Hepatic stellate cell (primary cell): ENCODE measurements around the gene PRODH2.
A peak's percentile ranks its signal among the peaks of the same experiment; 100 is the strongest.

Experiments
- DNase-seq: peaks from one replicate; pipeline ENCODE4 v3.0.0; 2011; ENCODE audit warnings: low spot score

Gene PRODH2

GRCh38 chr19:35757749-35758608, 54.7 kb downstream of the PRODH2 start, which contains the start of gene PROSER3:
Gene PROSER3, plus strand, starts transcription at chr19:35758176. Its CDS starts 40 bp downstream, at chr19:35758216.
- DNase-seq: peak; percentile 99

DNA sequence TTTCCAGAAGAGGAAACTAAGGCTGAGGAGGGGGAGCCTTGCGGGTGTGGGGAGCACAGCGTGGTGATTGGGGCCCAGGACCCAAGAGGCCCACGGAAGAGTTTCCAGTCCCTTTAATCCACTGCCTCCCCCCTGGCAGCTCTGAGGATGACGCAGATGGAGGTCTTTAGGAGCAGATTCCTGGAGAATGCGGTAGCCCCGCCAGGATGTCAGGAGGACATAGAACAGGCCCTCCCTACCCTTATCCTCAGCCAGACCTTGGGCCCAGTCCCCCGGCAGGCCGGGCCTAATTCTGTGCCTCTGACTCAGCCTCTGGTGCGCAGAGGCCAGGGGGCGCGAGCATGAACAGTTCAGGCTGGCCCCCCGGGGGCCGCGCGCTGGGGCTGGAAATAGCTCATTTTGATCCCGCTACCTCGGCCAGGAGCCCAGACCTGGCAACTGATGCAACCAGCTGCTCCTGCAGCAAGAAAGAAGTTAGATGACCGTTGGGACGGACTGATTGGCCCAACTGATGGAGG, 55.4 kb downstream of the PRODH2 start:
- DNase-seq: peak; percentile 91

GRCh38 chr19:35756377-35757230, 56.0 kb downstream of the PRODH2 start, which contains the start of gene HSPB6:
Gene HSPB6, minus strand, starts transcription at chr19:35757029. Its CDS starts 21 bp downstream, at chr19:35757008.
- DNase-seq: peak; percentile 75

GRCh38 chr19:35755550-35756376, 56.9 kb downstream of the PRODH2 start:
- peak; percentile 72 for DNase-seq

DNA sequence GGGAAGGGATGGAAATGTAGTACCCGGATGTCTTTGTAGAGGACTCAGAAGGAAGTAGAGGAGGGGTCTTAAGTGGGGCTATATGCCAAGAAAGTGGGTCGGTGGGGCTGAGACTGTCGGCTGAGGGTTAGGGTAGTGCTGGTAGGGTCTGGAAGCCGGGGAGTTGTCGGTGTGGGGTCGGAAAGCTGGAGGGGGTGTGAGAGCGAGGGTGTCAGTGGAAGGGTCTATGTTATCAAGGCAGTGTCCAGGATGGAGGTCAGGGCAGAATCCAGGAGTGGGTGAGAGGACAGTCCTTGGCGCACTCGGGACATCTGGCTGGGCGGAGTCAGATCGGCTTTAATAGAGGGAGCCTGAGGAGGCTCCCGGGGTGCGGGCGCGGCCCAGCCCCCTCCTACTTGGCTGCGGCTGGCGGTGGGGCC, 57.5 kb downstream of the PRODH2 start:
- no peak for DNase-seq

DNA sequence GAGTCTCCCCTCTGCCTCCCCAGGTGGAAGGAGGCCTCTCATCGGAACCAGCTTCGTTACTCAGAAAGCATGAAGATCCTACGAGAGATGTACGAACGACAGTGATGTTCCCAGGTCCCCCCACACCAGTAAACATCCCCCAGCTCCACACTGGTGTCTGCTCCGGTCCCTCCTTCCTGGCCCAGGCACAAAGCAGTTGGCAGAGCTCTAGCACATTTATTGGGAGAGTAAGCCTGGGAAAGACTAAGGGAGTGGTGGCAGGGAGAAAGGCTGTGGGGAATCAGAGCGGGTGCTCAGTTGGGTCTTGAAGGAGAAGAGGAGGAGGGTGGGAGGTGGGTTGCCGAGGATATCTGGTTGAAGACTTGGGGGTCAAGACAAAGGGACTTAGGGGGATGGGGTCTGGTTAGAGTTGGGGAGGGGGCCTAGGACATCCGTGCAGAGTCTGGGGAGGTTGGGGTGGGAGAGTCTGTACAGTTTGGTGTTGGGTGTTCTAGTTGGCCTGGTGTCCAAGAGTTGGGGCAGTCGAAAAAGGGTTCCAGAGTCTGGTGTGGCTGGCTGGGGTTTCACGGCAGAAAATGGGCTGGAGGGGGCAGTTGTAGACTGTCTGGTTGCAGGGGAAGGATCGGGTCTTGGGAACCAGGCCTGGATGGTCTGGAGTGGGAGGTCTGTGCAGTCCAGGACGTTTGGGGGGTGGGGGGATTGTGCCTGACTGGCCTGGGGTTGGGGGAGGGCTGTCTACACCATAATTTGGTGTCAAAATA, 58.1 kb downstream of the PRODH2 start:
- DNase-seq: no peak

GRCh38 chr19:35753634-35754369, 58.8 kb downstream of the PRODH2 start:
- DNase-seq: no peak

DNA sequence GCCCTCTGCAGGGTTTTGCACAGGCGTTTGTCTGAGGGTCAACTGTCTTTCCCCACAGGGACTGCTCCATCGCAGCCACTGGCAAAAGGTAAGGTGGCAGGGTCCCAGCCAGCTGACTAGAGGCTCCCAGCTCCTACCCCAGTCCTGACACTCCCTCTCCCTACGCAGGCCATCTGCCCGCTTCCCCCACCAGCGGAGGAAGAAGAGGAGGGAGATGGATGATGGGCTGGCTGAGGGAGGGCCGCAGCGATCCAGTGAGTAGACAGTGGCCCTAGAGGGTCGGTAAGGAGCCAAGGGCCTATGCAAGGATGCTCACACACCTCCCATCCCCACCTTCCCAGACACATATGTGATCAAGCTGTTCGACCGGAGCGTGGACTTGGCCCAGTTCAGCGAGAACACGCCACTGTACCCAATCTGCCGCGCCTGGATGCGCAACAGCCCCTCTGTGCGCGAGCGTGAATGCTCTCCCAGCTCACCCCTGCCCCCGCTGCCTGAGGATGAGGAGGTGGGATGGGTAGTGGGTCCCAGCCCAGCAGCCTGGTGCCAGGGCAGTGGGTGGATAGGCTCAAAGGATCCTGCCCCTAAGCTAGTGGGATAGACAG, 59.8 kb downstream of the PRODH2 start:
- no peak for DNase-seq

DNA sequence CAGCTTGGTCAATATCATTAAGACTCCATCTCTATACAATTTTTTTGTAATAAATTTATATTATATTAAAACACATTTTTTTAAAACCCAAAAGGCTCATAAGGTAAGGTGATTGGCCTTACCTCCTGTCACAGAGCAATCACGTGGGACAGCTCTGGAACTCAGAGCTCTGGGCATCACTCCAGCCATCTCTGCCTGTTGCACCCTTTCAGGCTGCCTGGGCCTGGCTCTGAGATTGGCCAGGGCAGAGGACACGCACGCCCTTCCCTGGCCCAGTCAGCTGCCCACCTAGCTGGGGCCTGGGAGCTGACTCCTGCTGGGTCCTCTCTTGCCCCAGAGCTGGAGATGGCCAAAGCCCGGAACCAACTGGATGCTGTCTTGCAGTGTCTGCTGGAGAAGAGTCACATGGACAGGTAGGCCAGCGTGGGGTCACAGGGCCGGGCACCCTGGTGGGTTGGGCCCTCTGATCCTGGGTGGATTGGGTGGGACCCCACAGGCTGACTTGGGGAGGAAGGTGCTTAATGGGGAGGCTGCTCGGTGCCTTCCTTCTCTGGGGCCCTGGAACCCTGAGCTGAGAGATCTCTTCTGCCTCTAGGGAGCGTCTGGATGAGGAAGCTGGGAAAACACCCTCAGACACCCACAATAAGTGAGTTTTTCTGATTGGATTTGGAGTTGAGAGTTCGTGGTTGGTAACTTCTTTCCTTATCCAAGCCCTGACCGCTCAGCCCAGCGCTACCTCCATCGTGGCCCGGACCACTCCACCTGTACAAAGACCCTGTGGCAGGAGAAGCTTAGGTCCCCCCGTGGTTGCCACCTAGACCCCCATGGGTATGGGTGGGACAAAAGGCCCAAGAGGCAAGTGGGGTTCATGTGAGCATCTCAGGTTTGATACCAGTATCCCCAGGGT, 60.6 kb downstream of the PRODH2 start:
- no peak for DNase-seq

- DNase-seq: no peak
These were observed 62.5 kb downstream of the PRODH2 start for GRCh38 chr19:35750167-35750566.
